GM10847 (cell line): ENCODE measurements around the gene CTDSP2.
A peak's percentile ranks its signal among the peaks of the same experiment; 100 is the strongest.

Source experiments
- POLR2A ChIP-seq: IDR thresholded peaks from 2 replicates; pipeline ENCODE4 v1.6.1; 2011; ENCODE audit not compliant: insufficient read length; ENCODE audit errors: extremely low read depth

Gene CTDSP2

GRCh38 chr12:57795354-57795753 lies 51.2 kb downstream of the CTDSP2 start:
- TF ChIP-seq POLR2A = no peak

GRCh38 chr12:57793920-57794319 lies 52.6 kb downstream of the CTDSP2 start:
- TF ChIP-seq POLR2A = no peak

- no peak for TF ChIP-seq POLR2A
These were observed 62.7 kb downstream of the CTDSP2 start for GRCh38 chr12:57783861-57784260.

- no peak for TF ChIP-seq POLR2A
These were observed 63.1 kb downstream of the CTDSP2 start for GRCh38 chr12:57783466-57783801.

- TF ChIP-seq POLR2A = peak; percentile 87
These were observed 63.7 kb downstream of the CTDSP2 start, which contains the start of gene TSFM for GRCh38 chr12:57782608-57783465. TSFM (plus strand) TSS chr12:57782787; CDS start chr12:57782802, 15 bp downstream.

GRCh38 chr12:57782243-57782607 lies 64.3 kb downstream of the CTDSP2 start:
- no peak for TF ChIP-seq POLR2A

- no peak for TF ChIP-seq POLR2A
These were observed 64.7 kb downstream of the CTDSP2 start for GRCh38 chr12:57781801-57782200.

- no peak for TF ChIP-seq POLR2A
These were observed 65.3 kb downstream of the CTDSP2 start for GRCh38 chr12:57781244-57781643.

GRCh38 chr12:57780284-57780897 lies 66.1 kb downstream of the CTDSP2 start:
- no peak for TF ChIP-seq POLR2A

- TF ChIP-seq POLR2A = no peak
These were observed 66.8 kb downstream of the CTDSP2 start for GRCh38 chr12:57779736-57780135.

GRCh38 chr12:57777911-57778310 lies 68.6 kb downstream of the CTDSP2 start:
- TF ChIP-seq POLR2A = no peak

- TF ChIP-seq POLR2A = no peak
These were observed 69.2 kb downstream of the CTDSP2 start for GRCh38 chr12:57777367-57777766.

GRCh38 chr12:57776247-57776587 lies 70.3 kb downstream of the CTDSP2 start:
- TF ChIP-seq POLR2A = no peak

- no peak for TF ChIP-seq POLR2A
These were observed 70.8 kb downstream of the CTDSP2 start for GRCh38 chr12:57775563-57776246.

GRCh38 chr12:57775044-57775443 lies 71.5 kb downstream of the CTDSP2 start:
- no peak for TF ChIP-seq POLR2A
